Stimulated activated CD4-positive, alpha-beta T cell treated with anti-CD3 and anti-CD28 coated beads, Interleukin-1b, Interleukin-23, amount 100 ng/mL, for 48 hours (primary cell): ENCODE results near the gene ST13.
A peak's percentile ranks its signal among the peaks of the same experiment; 100 is the strongest.
"Not testable (repeated sequence)": the region's sequence is repeated elsewhere in the genome, so short reads cannot be mapped to it uniquely, and the experiment has no call there.

ENCODE experiments used
- DNase-seq: peaks from one replicate; pipeline ENCODE4 v3.0.0-alpha.2; 2020

ST13 gene

GRCh38 chr22:40856513-40857308, at the start of gene ST13, which contains the start of gene XPNPEP3:
ST13 (minus strand) TSS chr22:40856639; CDS start chr22:40856540, 99 bp downstream.
XPNPEP3 (plus strand) TSS chr22:40857148; CDS start chr22:40857182, 34 bp downstream.
- peak; percentile 97 for DNase-seq

- no peak for DNase-seq
Observed at GRCh38 chr22:40904101-40904500, 47.7 kb upstream of the ST13 start.

GRCh38 chr22:40898850-40899357, 42.5 kb upstream of the ST13 start:
- peak; percentile 21 for DNase-seq

GRCh38 chr22:40894417-40894816, 38.0 kb upstream of the ST13 start:
- no peak for DNase-seq

DNA sequence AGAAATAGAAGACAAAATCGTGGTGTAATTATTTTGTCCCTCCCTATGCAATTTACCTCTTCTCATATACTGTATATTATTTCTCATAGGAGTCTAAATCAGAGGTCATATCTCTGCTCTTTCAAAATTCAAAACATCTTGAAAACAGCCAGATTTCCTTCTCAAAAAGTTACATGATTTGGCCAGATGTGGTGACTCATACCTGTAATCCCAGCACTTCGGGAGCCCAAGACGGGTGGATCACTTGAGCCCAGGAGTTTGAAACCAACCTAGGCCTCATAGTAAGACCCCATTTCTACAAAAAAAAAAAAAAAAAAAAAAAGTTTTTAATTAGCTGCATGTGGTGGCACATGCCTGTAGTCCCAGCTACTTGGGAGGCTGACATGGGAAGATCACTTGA, 34.4 kb upstream of the ST13 start:
- no peak for DNase-seq

GRCh38 chr22:40889116-40889515, 32.7 kb upstream of the ST13 start:
- DNase-seq = no peak

GRCh38 chr22:40878922-40879321, 22.5 kb upstream of the ST13 start:
- no peak for DNase-seq

DNA sequence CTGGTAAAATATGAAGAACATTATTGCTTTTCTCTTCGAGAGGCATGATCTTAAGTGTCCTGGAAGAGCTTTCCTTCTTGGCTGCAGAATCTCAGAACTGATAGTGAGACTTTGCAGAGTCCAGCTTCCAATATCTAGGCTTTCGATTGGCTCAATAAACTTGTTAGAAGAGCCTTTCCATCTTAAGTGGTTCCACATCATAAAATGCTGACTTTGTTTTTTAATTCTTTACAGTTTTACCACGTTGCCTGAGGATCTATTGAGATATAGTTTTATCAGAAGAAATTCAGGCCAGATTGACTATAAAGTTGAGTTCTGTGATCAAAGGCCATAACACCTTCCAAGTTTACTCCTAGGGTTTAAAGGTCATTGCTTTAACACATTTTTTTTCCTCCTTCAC, 21.0 kb upstream of the ST13 start:
- DNase-seq = no peak

- DNase-seq = no peak
Observed at GRCh38 chr22:40876907-40877306, 20.5 kb upstream of the ST13 start.

- DNase-seq = no peak
Observed at GRCh38 chr22:40875111-40875510, 18.7 kb upstream of the ST13 start.

DNA sequence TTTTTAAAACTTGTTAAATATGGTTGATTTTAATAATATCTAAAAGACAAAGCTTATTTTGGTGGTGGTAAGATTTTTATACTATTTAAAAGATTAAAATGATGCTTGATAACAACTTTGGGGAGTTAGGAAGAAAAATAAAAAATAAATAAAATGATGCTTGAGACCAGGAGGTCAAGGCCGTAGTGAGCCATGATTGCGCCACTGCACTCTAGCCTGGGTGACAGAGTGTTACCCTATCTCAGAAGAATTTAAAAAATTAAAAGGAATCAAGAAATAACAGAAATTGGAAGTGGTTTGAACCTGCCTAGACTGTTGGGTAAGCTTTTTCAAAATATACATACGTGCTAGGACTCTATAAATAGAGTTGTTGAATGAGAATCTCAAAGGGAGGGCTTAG, 17.6 kb upstream of the ST13 start:
- no peak for DNase-seq

DNA sequence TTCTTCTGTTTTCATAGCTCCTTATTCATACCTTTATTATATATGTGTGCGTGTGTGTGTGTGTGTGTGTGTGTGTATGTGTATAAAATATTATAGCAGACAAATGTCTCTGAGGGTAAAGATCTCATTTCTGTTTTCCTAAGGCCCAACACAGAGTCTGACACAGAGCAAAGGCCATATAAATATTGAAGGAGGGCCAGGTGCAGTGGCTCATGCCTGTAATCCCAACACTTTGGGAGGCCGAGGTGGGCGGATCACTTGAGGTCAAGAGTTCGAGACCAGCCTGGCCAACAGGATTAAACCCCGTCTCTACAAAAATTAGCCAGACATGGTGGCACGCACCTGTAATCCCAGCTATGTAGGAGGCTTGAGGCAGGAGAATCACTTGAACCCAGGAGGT, 11.9 kb upstream of the ST13 start:
- DNase-seq = not testable (repeated sequence)

DNA sequence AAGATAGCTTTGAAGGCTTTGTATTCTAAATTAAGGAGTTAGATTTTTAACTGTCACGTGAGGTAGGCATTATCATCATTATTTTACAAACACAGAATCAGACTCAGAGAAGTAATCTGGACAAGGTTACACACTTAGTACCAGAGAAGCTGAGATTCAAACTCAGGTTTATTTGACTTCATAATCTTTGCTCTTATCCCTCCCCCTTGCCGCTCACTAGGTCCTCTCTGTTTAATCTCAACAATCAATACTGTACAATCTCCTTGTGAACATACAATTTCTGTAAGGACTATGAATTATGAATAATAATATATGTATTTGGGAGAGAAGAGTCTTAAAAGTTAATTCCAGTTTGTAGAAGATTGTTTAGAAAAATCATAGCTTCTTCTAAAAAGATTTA, 10.7 kb upstream of the ST13 start:
- no peak for DNase-seq

DNA sequence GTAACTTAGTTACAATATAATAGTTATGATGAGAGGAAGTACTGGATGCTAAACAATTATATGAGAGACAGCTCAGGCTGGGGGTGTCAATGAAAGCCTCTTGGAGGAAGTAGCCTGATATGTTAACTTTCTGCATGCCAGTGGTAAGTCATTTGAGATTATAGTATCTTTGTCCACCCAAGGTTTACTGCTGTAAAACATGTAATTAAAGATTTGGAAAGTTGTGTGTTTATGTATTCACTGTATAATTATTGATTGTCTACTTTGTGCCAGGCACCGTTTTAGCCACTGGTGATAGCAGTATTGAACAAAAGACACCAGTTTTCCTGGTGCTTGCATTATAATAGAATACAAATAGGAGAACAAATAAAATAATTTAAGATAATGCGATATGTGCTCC, 6.1 kb upstream of the ST13 start:
- no peak for DNase-seq

- no peak for DNase-seq
Observed at GRCh38 chr22:40862013-40862412, 5.6 kb upstream of the ST13 start, which contains the start of gene DNAJB7. DNAJB7 (minus strand) TSS chr22:40862113; CDS start chr22:40861994, 119 bp downstream.

GRCh38 chr22:40857309-40857855, 943 bp upstream of the ST13 start:
- DNase-seq = no peak

- no peak for DNase-seq
Observed at GRCh38 chr22:40855979-40856512, 393 bp downstream of the ST13 start.

- DNase-seq = no peak
Observed at GRCh38 chr22:40855071-40855978, 1.1 kb downstream of the ST13 start.

GRCh38 chr22:40853961-40854360, 2.5 kb downstream of the ST13 start:
- no peak for DNase-seq

DNA sequence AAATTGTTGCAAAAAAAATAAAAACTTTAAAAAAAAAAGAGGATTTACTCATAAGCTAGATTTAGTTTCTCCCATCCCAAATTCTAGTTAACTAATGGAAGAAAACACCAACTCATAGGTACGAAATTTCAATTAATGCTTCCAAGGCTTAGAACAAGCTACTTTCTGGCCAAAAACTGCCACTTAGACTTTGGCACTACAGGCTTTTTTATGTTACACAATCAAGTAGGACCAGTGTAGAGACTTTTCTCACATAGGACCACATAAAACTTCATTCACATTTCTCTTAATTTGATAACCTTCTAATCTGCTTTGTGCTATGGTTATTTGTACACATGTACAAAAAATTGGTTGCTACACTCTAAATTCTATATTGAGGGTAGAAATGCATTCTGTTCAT, 3.1 kb downstream of the ST13 start:
- DNase-seq = no peak

- DNase-seq = not testable (repeated sequence)
Observed at GRCh38 chr22:40845816-40846215, 10.6 kb downstream of the ST13 start.

- no peak for DNase-seq
Observed at GRCh38 chr22:40844951-40845350, 11.5 kb downstream of the ST13 start.

DNA sequence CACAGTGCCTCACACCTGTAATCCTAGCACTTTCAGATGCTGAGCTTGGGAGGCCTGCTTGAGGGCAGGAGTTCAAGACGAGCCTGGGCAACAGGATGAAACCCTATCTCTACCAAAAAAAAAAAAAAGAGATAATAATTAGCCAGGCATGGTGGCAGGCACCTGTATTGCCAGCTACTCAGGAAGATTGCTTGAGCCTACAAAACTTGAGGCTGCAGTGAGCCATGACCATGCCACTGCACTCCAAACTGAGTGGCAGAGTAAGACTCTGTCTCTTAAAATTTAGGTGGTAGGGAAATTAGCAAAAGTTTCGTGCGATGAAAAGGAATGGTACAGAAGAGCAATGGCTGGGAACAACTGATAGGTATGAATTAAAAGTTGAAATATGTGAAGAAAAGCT, 18.0 kb downstream of the ST13 start:
- no peak for DNase-seq
